NT2/D1 (cell line): Measurements from ENCODE around the gene CCNJL.

Source experiments
- SUZ12 ChIP-seq: IDR thresholded peaks from 2 replicates; pipeline ENCODE4 v1.6.1; 2011; ENCODE audit not compliant: insufficient read length, insufficient read depth; ENCODE audit errors: extremely low read depth
- YY1 ChIP-seq: IDR thresholded peaks from 2 replicates; pipeline ENCODE4 v1.6.1; 2011; ENCODE audit not compliant: insufficient read length, insufficient read depth
- ZNF274 ChIP-seq: IDR thresholded peaks from 2 replicates; pipeline ENCODE4 v1.6.1; 2011; ENCODE audit warnings: mild to moderate bottlenecking, low read depth, low read length

GRCh38 chr5:160347448-160347847 lies 35.1 kb upstream of the CCNJL start:
- no peak for TF ChIP-seq YY1
- no peak for TF ChIP-seq SUZ12
- no peak for TF ChIP-seq ZNF274
